A673 (cell line): ENCODE measurements around the gene SLC7A6. TPM values are rescaled to one million over a fixed set of nuclear protein-coding genes. Genes with fewer than 3 reads are reported as not detected.

ENCODE experiments used
- BruUV-seq: library from RNA; stranded (reverse); fragments of 400-500 nt; replicated peaks from 2 replicates; lab custom pipeline; 2021; lab: Mats Ljungman, UMichigan
- CTCF ChIA-PET: fragments of 300-600 bp; sonication (Branson Sonifier 250); formaldehyde crosslinking; loops from one replicate; lab custom pipeline; 2022; ENCODE audit warnings: antibody characterized with exemption; lab: Charles Lee
- POLR2A ChIA-PET: fragments of 300-600 bp; sonication (Branson Sonifier 250); formaldehyde crosslinking; loops from one replicate; lab custom pipeline; 2022; ENCODE audit warnings: antibody characterized with exemption; ENCODE audit not compliant: low non-redundant PET; lab: Charles Lee
- DNase-seq: peaks from one replicate; pipeline ENCODE4 v3.0.0-alpha.2; 2015; ENCODE audit warnings: low spot score
- H3K27ac ChIP-seq: fragments of 200-600 bp; sonication (generic); 2 replicates; pipeline ENCODE4 v1.5.1; 2016; ENCODE audit warnings: mixed run types, low read depth, mild to moderate bottlenecking, mixed read lengths, antibody characterized with exemption, low read length; ENCODE audit not compliant: poor library complexity, severe bottlenecking
- H3K27me3 ChIP-seq: fragments of 200-600 bp; sonication (generic); replicated peaks from 2 replicates; pipeline ENCODE4 v1.6.1; 2017; ENCODE audit warnings: mixed run types, low read depth, mild to moderate bottlenecking, mixed read lengths, antibody characterized with exemption, low read length; ENCODE audit not compliant: insufficient read depth, poor library complexity
- H3K36me3 ChIP-seq: fragments of 200-600 bp; sonication (generic); 2 replicates; pipeline ENCODE4 v1.6.1; 2016; ENCODE audit warnings: mixed run types, mild to moderate bottlenecking, mixed read lengths, antibody characterized with exemption, low read length; ENCODE audit not compliant: insufficient read depth, poor library complexity, severe bottlenecking
- H3K4me1 ChIP-seq: fragments of 200-600 bp; sonication (generic); 2 replicates; pipeline ENCODE4 v1.6.1; 2017; ENCODE audit warnings: mixed run types, mild to moderate bottlenecking, mixed read lengths, antibody characterized with exemption, low read length; ENCODE audit not compliant: insufficient read depth, poor library complexity, severe bottlenecking
- H3K4me3 ChIP-seq: fragments of 200-600 bp; sonication (generic); 2 replicates; pipeline ENCODE4 v1.5.1; 2016; ENCODE audit warnings: low read depth, mixed run types, mild to moderate bottlenecking, mixed read lengths, low read length; ENCODE audit not compliant: poor library complexity, severe bottlenecking
- H3K9me3 ChIP-seq: fragments of 200-600 bp; sonication (generic); 2 replicates; pipeline ENCODE4 v1.6.1; 2016; ENCODE audit warnings: mixed run types, low read depth, mild to moderate bottlenecking, mixed read lengths, antibody characterized with exemption, low read length; ENCODE audit not compliant: poor library complexity, severe bottlenecking
- CTCF ChIP-seq: fragments of 300-800, 200-600 bp; sonication (generic); conservative IDR thresholded peaks from 2 replicates; pipeline ENCODE4 v1.5.1; 2017; ENCODE audit warnings: low read depth, mild to moderate bottlenecking, antibody characterized with exemption, low read length, moderate library complexity, mixed read lengths
- EZH2 ChIP-seq: fragments of 200-600 bp; sonication (generic); IDR thresholded peaks from 2 replicates; pipeline ENCODE4 v1.6.1; 2017; ENCODE audit warnings: borderline replicate concordance, low read depth, mild to moderate bottlenecking, mixed read lengths, antibody characterized with exemption, low read length; ENCODE audit not compliant: poor library complexity, severe bottlenecking
- intact Hi-C: fragments of 100-400 bp; cut with micrococcal nuclease; formaldehyde crosslinking; loops from one replicate; pipeline ENCODE4 v1.10.0; 2022; ENCODE audit not compliant: unreplicated experiment
- total RNA-seq: library from RNA; stranded (reverse); gene quantifications from 2 replicates; pipeline ENCODE4 v1.2.3, GENCODE V29; 2021

Gene SLC7A6
- total RNA-seq, 1 experiment from 2014 or later, result 58.7 TPM

- TF ChIP-seq EZH2 (no peak), CTCF (no peak)
- no peaks in the 10 kb centered on the region for H3K9me3 ChIP-seq
- H3K4me1 ChIP-seq, result peaks cover 17% of the 10 kb centered on the region
- intact Hi-C loops, result no loop called here
- H3K4me3 ChIP-seq, result no peak overlapping the region
- no TSS peak for BruUV-seq
- no peak for DNase-seq
- ChIA-PET POLR2A (no interaction called here), CTCF (no interaction called here)
- H3K27me3 ChIP-seq, result no peaks in the 10 kb centered on the region
- H3K27ac ChIP-seq, result peak overlapping the region; percentile 68
- H3K36me3 ChIP-seq, result peaks cover 19% of the 10 kb centered on the region
Measured at GRCh38 chr16:68289202-68289601, 24.9 kb downstream of the SLC7A6 start.

GRCh38 chr16:68289621-68290329 lies 25.4 kb downstream of the SLC7A6 start:
- Histone ChIP-seq H3K36me3 (peaks cover 19% of the 10 kb centered on the region), H3K4me3 (no peak overlapping the region), H3K27ac (peak overlapping the region; percentile 68), H3K4me1 (peaks cover 17% of the 10 kb centered on the region), H3K9me3 (no peaks in the 10 kb centered on the region), H3K27me3 (no peaks in the 10 kb centered on the region)
- peak; percentile 59 for DNase-seq
- intact Hi-C loops, result no loop called here
- TF ChIP-seq EZH2 (no peak), CTCF (no peak)
- ChIA-PET POLR2A (no interaction called here), CTCF (interaction anchor here (1.5 kb wide), 1 partner anchor 26 kb away, joined by 3 read pairs; the partner anchor contains the start of gene SLC7A6)
- BruUV-seq, result no TSS peak

GRCh38 chr16:68290450-68290849 lies 26.1 kb downstream of the SLC7A6 start:
- TF ChIP-seq CTCF, result no peak
- no peak for TF ChIP-seq EZH2

More at GRCh38 chr16:68290450-68290849, 26.1 kb downstream of the SLC7A6 start:
- Histone ChIP-seq H3K36me3 (peaks cover 26% of the 10 kb centered on the region), H3K9me3 (no peaks in the 10 kb centered on the region), H3K4me1 (peaks cover 17% of the 10 kb centered on the region), H3K27me3 (no peaks in the 10 kb centered on the region), H3K27ac (peak overlapping the region; percentile 68), H3K4me3 (no peak overlapping the region)
- no TSS peak for BruUV-seq
- POLR2A ChIA-PET, result no interaction called here
- peak; percentile 40 for DNase-seq
- intact Hi-C loops, result no loop called here
- CTCF ChIA-PET, result interaction anchor here (1.5 kb wide), 1 partner anchor 26 kb away, joined by 3 read pairs; the partner anchor contains the start of gene SLC7A6
